AG04449 (cell line): Measurements from ENCODE around the gene RHNO1.

Experiments used
- CTCF ChIA-PET: fragments of 350-600 bp; formaldehyde crosslinking; extraction: SDS; loops from one replicate; lab custom pipeline; 2021; ENCODE audit warnings: antibody characterized with exemption; lab: Yijun Ruan, JAX
- POLR2A ChIA-PET: fragments of 400-600, 350-600 bp; formaldehyde crosslinking; extraction: SDS; loops from one replicate; lab custom pipeline; 2020; ENCODE audit warnings: antibody characterized with exemption, inconsistent platforms; lab: Yijun Ruan, JAX
- DNase-seq: peaks from one replicate; pipeline ENCODE4 v3.0.0-alpha.2; 2010; ENCODE audit warnings: low read depth, low spot score
- H3K4me3 ChIP-seq: 2 replicates; pipeline ENCODE4 v1.5.1; 2011; ENCODE audit warnings: low read depth, mild to moderate bottlenecking, control low read depth, low read length
- CTCF ChIP-seq: IDR thresholded peaks from one replicate; pipeline ENCODE4 v1.5.1; 2011; ENCODE audit warnings: mild to moderate bottlenecking, moderate library complexity, low read length, control low read depth, inconsistent platforms; ENCODE audit not compliant: insufficient read depth; ENCODE audit errors: missing control alignments

Gene RHNO1

GRCh38 chr12:2900642-2901041 is 23.6 kb downstream of the RHNO1 start:
- H3K4me3 ChIP-seq, result no peak overlapping the region
- POLR2A ChIA-PET, result no interaction called here
- CTCF ChIA-PET, result no interaction called here
- DNase-seq, result no peak
- no peak for TF ChIP-seq CTCF

- CTCF ChIA-PET, result interaction anchor here (1.4 kb wide), 1 partner anchor 19 kb away, joined by 3 read pairs; no protein-coding TSS in a partner anchor
Measured at GRCh38 chr12:2902272-2902880, 25.4 kb downstream of the RHNO1 start.

GRCh38 chr12:2904260-2904659 is 27.2 kb downstream of the RHNO1 start:
- TF ChIP-seq CTCF, result no peak
- no peak for DNase-seq
- CTCF ChIA-PET, result no interaction called here
- H3K4me3 ChIP-seq, result no peak overlapping the region
- POLR2A ChIA-PET, result no interaction called here

More at GRCh38 chr12:2902272-2902880, 25.4 kb downstream of the RHNO1 start:
- POLR2A ChIA-PET, result no interaction called here
- DNase-seq, result no peak
- H3K4me3 ChIP-seq, result no peak overlapping the region
- no peak for TF ChIP-seq CTCF

- CTCF ChIA-PET, result interaction anchor here (1.3 kb wide), 1 partner anchor 122 kb away, joined by 8 read pairs; no protein-coding TSS in a partner anchor
- H3K4me3 ChIP-seq, result no peak overlapping the region
- TF ChIP-seq CTCF, result no peak
- POLR2A ChIA-PET, result interaction anchor here (0.7 kb wide), 1 partner anchor 13 kb away, joined by 3 read pairs; no protein-coding TSS in a partner anchor
- no peak for DNase-seq
Measured at GRCh38 chr12:2912216-2912575, 35.2 kb downstream of the RHNO1 start.

GRCh38 chr12:2919249-2919648 is 42.2 kb downstream of the RHNO1 start:
- ChIA-PET CTCF (no interaction called here), POLR2A (no interaction called here)
- DNase-seq, result no peak
- TF ChIP-seq CTCF, result no peak
- no peak overlapping the region for H3K4me3 ChIP-seq

GRCh38 chr12:2922329-2922728 is 45.3 kb downstream of the RHNO1 start:
- DNase-seq, result no peak
- TF ChIP-seq CTCF, result no peak
- CTCF ChIA-PET, result interaction anchor here (0.7 to 2.1 kb wide), 6 partner anchors 11 to 68 kb away, joined by 3 to 5 read pairs (median 4); no protein-coding TSS in a partner anchor
- POLR2A ChIA-PET, result no interaction called here
- no peak overlapping the region for H3K4me3 ChIP-seq
